Endothelial cell of umbilical vein (primary cell): ENCODE data around the gene FTH1. TPM values are rescaled to one million over a fixed set of nuclear protein-coding genes. Genes with fewer than 3 reads are reported as not detected.

Experiments
- BruUV-seq: library from RNA; stranded (reverse); fragments of 400-500 nt; replicated peaks from 2 replicates; lab custom pipeline; 2021; lab: Mats Ljungman, UMichigan
- CTCF ChIA-PET: fragments of 300-600, 350-600 bp; sonication (Branson Sonifier 250); formaldehyde crosslinking; loops from one replicate; lab custom pipeline; 2021; ENCODE audit warnings: antibody characterized with exemption, inconsistent platforms; lab: Charles Lee
- POLR2A ChIA-PET: fragments of 300-600, 350-600 bp; sonication (Branson Sonifier 250); formaldehyde crosslinking; loops from one replicate; lab custom pipeline; 2021; ENCODE audit warnings: antibody characterized with exemption, inconsistent platforms; lab: Charles Lee
- DNase-seq: peaks from one replicate; pipeline ENCODE4 v3.0.0-alpha.2; 2011; ENCODE audit warnings: low read depth, low spot score
- FAIRE-seq: peaks from 2 replicates; lab custom pipeline; 2011; peaks lifted over from hg19 to GRCh38; lab: Jason Lieb, UNC
- H2AFZ ChIP-seq: 2 replicates; pipeline ENCODE4 v1.6.0; 2012; ENCODE audit warnings: low read depth, low read length, control low read depth, inconsistent platforms
- H3K27ac ChIP-seq: 2 replicates; pipeline ENCODE4 v1.5.1; 2011; ENCODE audit warnings: low read depth, mild to moderate bottlenecking, control low read depth, low read length, moderate library complexity; ENCODE audit not compliant: insufficient read depth
- H3K27me3 ChIP-seq, 2 experiments: 2 replicates each; pipeline versions ENCODE4 v1.6.0 to v1.6.1; 2011; ENCODE audit warnings: low read length in 2 of 2, mixed read lengths in 1 of 2; ENCODE audit not compliant: control insufficient read depth in 2 of 2, insufficient read depth in 2 of 2
- H3K36me3 ChIP-seq, 2 experiments: 2 replicates in 1 of 2; 3 replicates in 1 of 2; pipeline ENCODE4 v1.5.1; 2011; ENCODE audit warnings: low read length in 2 of 2, mild to moderate bottlenecking in 1 of 2, moderate library complexity in 1 of 2; ENCODE audit not compliant: control insufficient read depth in 2 of 2, insufficient read depth in 2 of 2; ENCODE audit errors: extremely low read depth in 1 of 2
- H3K4me1 ChIP-seq: 3 replicates; pipeline ENCODE4 v1.5.1; 2011; ENCODE audit warnings: mild to moderate bottlenecking, low read length; ENCODE audit not compliant: control insufficient read depth, insufficient read depth; ENCODE audit errors: extremely low read depth
- H3K4me2 ChIP-seq: 2 replicates; pipeline ENCODE4 v1.6.1; 2011; ENCODE audit warnings: low read length, control low read depth, mixed read lengths; ENCODE audit not compliant: insufficient read depth
- H3K4me3 ChIP-seq, 3 experiments: fragments of 200-600 bp in 1 of 3; sonication (generic), shearing (Covaris generic) in 1 of 3; replicated peaks in 1 of 3; 2 replicates each; pipeline ENCODE4 v1.5.1; 2011 to 2016; ENCODE audit warnings: control low read depth in 3 of 3, low read length in 3 of 3, mild to moderate bottlenecking in 2 of 3, inconsistent platforms in 1 of 3, low read depth in 1 of 3, moderate library complexity in 1 of 3; ENCODE audit not compliant: insufficient read depth in 1 of 3
- H3K79me2 ChIP-seq: 2 replicates; pipeline ENCODE4 v1.6.0; 2012; ENCODE audit warnings: low read length, inconsistent platforms; ENCODE audit not compliant: control insufficient read depth, insufficient read depth
- H3K9ac ChIP-seq: replicated peaks from 2 replicates; pipeline ENCODE3; 2011; ENCODE audit warnings: low read length, control low read depth; ENCODE audit not compliant: insufficient read depth; ENCODE audit errors: extremely low read depth
- H3K9me1 ChIP-seq: replicated peaks from 3 replicates; pipeline ENCODE4 v1.6.0; 2011; ENCODE audit warnings: mild to moderate bottlenecking, low read length; ENCODE audit not compliant: control insufficient read depth, insufficient read depth; ENCODE audit errors: extremely low read depth
- H3K9me3 ChIP-seq: replicated peaks from 2 replicates; pipeline ENCODE4 v1.5.1; 2012; ENCODE audit warnings: low read length, inconsistent platforms; ENCODE audit not compliant: control insufficient read depth, insufficient read depth
- H4K20me1 ChIP-seq: replicated peaks from 2 replicates; pipeline ENCODE3; 2011; ENCODE audit warnings: mild to moderate bottlenecking, low read length; ENCODE audit not compliant: control insufficient read depth, insufficient read depth; ENCODE audit errors: extremely low read depth
- CTCF ChIP-seq, 2 donors: IDR thresholded peaks; 1 replicate in 1 of 2; 2 replicates in 1 of 2; pipeline ENCODE4 v1.5.1; 2011; ENCODE audit warnings: low read length in 2 of 2, mild to moderate bottlenecking in 2 of 2, moderate library complexity in 2 of 2, control low read depth in 1 of 2, inconsistent platforms in 1 of 2, low read depth in 1 of 2; ENCODE audit not compliant: insufficient read depth in 1 of 2; ENCODE audit errors: extremely low read depth in 1 of 2
- EZH2 ChIP-seq: IDR thresholded peaks from 2 replicates; pipeline ENCODE4 v1.6.1; 2012; ENCODE audit warnings: borderline replicate concordance, low read depth, mild to moderate bottlenecking, moderate library complexity, low read length, inconsistent platforms; ENCODE audit not compliant: severe bottlenecking
- FOS ChIP-seq: IDR thresholded peaks from 2 replicates; pipeline ENCODE4 v1.6.1; 2011; ENCODE audit warnings: mild to moderate bottlenecking, low read length, moderate library complexity, borderline replicate concordance; ENCODE audit not compliant: insufficient read depth
- GATA2 ChIP-seq: IDR thresholded peaks from 2 replicates; pipeline ENCODE4 v1.7.0; 2011; ENCODE audit warnings: low read depth, mild to moderate bottlenecking, moderate library complexity, mixed read lengths, low read length; ENCODE audit not compliant: insufficient read length, insufficient read depth
- JUN ChIP-seq: IDR thresholded peaks from 2 replicates; pipeline ENCODE4 v1.6.1; 2011; ENCODE audit warnings: borderline replicate concordance, low read depth; ENCODE audit not compliant: insufficient read length, insufficient read depth
- MAX ChIP-seq: IDR thresholded peaks from 2 replicates; pipeline ENCODE4 v1.6.1; 2011; ENCODE audit not compliant: insufficient read depth, insufficient read length
- MYC ChIP-seq: IDR thresholded peaks from one replicate; pipeline ENCODE4 v1.6.1; 2011; ENCODE audit warnings: mild to moderate bottlenecking, low read depth, low read length
- POLR2A ChIP-seq: IDR thresholded peaks from 2 replicates; pipeline ENCODE4 v1.6.1; 2012; ENCODE audit warnings: low read depth, mild to moderate bottlenecking, control low read depth, low read length
- POLR2AphosphoS5 ChIP-seq: IDR thresholded peaks from 2 replicates; pipeline ENCODE4 v1.6.1; 2012; ENCODE audit warnings: low read depth, mild to moderate bottlenecking, control low read depth, low read length, moderate library complexity; ENCODE audit not compliant: insufficient read depth
- dilution Hi-C: fragments of 300-500 bp; cut with MboI; formaldehyde crosslinking; loops from one replicate; pipeline ENCODE4 v1.15.0; 2019; ENCODE audit warnings: low sequenced_read_pairs; ENCODE audit not compliant: extremely low pct_ligation_motif_present
- intact Hi-C: fragments of 100-400 bp; cut with micrococcal nuclease; formaldehyde crosslinking; loops from one replicate; pipeline ENCODE4 v1.10.0; 2022
- polyA plus RNA-seq, 4 experiments: library from polyadenylated mRNA; depleted of rRNA in 3 of 4; stranded (reverse) in 3 of 4; unstranded in 1 of 4; fragments of >200 nt; gene quantifications; 2 replicates each; pipeline versions ENCODE4 v1.2.1 to v1.2.3, GENCODE V29; 2011 to 2012; ENCODE audit warnings: missing spikeins in 1 of 4
- total RNA-seq: library from RNA; stranded (reverse); gene quantifications from 2 replicates; pipeline ENCODE4 v1.2.3, GENCODE V29; 2021

Gene FTH1
- total and polyA plus RNA-seq, 2 donors (not counting 3 experiments of a cell fraction or from before 2014, with no cell fraction given), result 1,177 to 2,501 TPM

- POLR2A ChIA-PET, result interaction anchor here (1.0 kb wide), 1 partner anchor 9 kb away, joined by 3 read pairs; no protein-coding TSS in a partner anchor
- dilution Hi-C loops, result no loop called here
- Histone ChIP-seq H3K4me2 (peak overlapping the region; percentile 70), H4K20me1 (no peaks in the 10 kb centered on the region), H2AFZ (peak overlapping the region; percentile 66), H3K9me1 (no peaks in the 10 kb centered on the region), H3K9ac (peak overlapping the region; percentile 87), H3K4me3 (peak overlapping the region in 1 of 3 experiments; percentile 14), H3K27me3 (no peaks in the 10 kb centered on the region), H3K9me3 (no peaks in the 10 kb centered on the region), H3K79me2 (peaks cover 10% of the 10 kb centered on the region), H3K27ac (peak overlapping the region; percentile 98), H3K36me3 (no peaks in the 10 kb centered on the region), H3K4me1 (peaks cover 70% of the 10 kb centered on the region)
- peak; percentile 84 for FAIRE-seq
- TF ChIP-seq MAX, result no peak
- no peak for TF ChIP-seq EZH2
- no peak for TF ChIP-seq GATA2
- CTCF ChIA-PET, result interaction anchor here (0.7 to 6.9 kb wide), 7 partner anchors 9 to 639 kb away, joined by 3 to 63 read pairs (median 8); partner anchors contain the start of gene EML3
- intact Hi-C loops, result no loop called here
- peak; percentile 76 for DNase-seq
- no TSS peak for BruUV-seq
These were observed 5.4 kb upstream of the FTH1 start for GRCh38 chr11:61972672-61973475.

- no peaks in the 10 kb centered on the region for H3K9me1 ChIP-seq
- H3K27me3 ChIP-seq, result no peaks in the 10 kb centered on the region
- TF ChIP-seq GATA2 (no peak), POLR2A (no peak), EZH2 (no peak), MAX (no peak), FOS (no peak), POLR2AphosphoS5 (no peak), MYC (no peak), JUN (no peak), CTCF (IDR thresholded peaks at IDR 0.05; ENCODE audit: extremely low read depth in 1 of 2, insufficient read depth in 1 of 2, low read depth in 1 of 2, low read length in 2 of 2) (no peak)
- no peaks in the 10 kb centered on the region for H3K36me3 ChIP-seq
- peaks cover 70% of the 10 kb centered on the region for H3K4me1 ChIP-seq
- DNase-seq, result no peak
- TSS peak; percentile 18 for BruUV-seq
- H3K4me3 ChIP-seq, result peak overlapping the region in 1 of 3 experiments; percentile 14
- peak overlapping the region; percentile 66 for H2AFZ ChIP-seq
- H3K4me2 ChIP-seq, result peak overlapping the region; percentile 70
- H3K27ac ChIP-seq, result peak overlapping the region; percentile 98
- H3K9me3 ChIP-seq, result no peaks in the 10 kb centered on the region
- intact Hi-C loops (no loop called here), dilution Hi-C loops (no loop called here)
- ChIA-PET POLR2A (interaction anchor here (1.0 kb wide), 1 partner anchor 8 kb away, joined by 3 read pairs; no protein-coding TSS in a partner anchor), CTCF (interaction anchor here (0.7 to 6.9 kb wide), 8 partner anchors 9 to 640 kb away, joined by 3 to 63 read pairs (median 7); partner anchors contain the start of gene EML3)
- H3K79me2 ChIP-seq, result peaks cover 14% of the 10 kb centered on the region
- FAIRE-seq, result no peak
- H3K9ac ChIP-seq, result peak overlapping the region; percentile 87
- H4K20me1 ChIP-seq, result no peaks in the 10 kb centered on the region
These were observed 4.8 kb upstream of the FTH1 start for GRCh38 chr11:61972112-61972671.
